GM18520 (cell line): ENCODE data around the gene FOXK1.
A peak's percentile ranks its signal among the peaks of the same experiment; 100 is the strongest.

Experiments used
- ATAC-seq: cut with Tn5 transposase; IDR thresholded peaks from one replicate; pipeline ENCODE4 v1.9.1; 2021; ENCODE audit not compliant: unreplicated experiment

Gene FOXK1

GRCh38 chr7:4694305-4694704 is 12.2 kb downstream of the FOXK1 start:
- no peak for ATAC-seq

- ATAC-seq = no peak
These were observed 16.7 kb downstream of the FOXK1 start for GRCh38 chr7:4698707-4699275.

GRCh38 chr7:4699841-4700240 is 17.7 kb downstream of the FOXK1 start:
- no peak for ATAC-seq

- ATAC-seq = no peak
These were observed 18.6 kb downstream of the FOXK1 start for GRCh38 chr7:4700577-4701235.

- no peak for ATAC-seq
These were observed 20.9 kb downstream of the FOXK1 start for GRCh38 chr7:4702961-4703512.

GRCh38 chr7:4703532-4703931 is 21.4 kb downstream of the FOXK1 start:
- ATAC-seq = no peak

- ATAC-seq = no peak
These were observed 24.5 kb downstream of the FOXK1 start for GRCh38 chr7:4706384-4707216.

- ATAC-seq = no peak
These were observed 25.2 kb downstream of the FOXK1 start for GRCh38 chr7:4707217-4707741.

GRCh38 chr7:4707980-4708411 is 25.9 kb downstream of the FOXK1 start:
- no peak for ATAC-seq

- ATAC-seq = no peak
These were observed 27.1 kb downstream of the FOXK1 start for GRCh38 chr7:4709187-4709586.

GRCh38 chr7:4711093-4711492 is 29.0 kb downstream of the FOXK1 start:
- ATAC-seq = no peak

GRCh38 chr7:4711634-4712033 is 29.5 kb downstream of the FOXK1 start:
- no peak for ATAC-seq

- ATAC-seq = no peak
These were observed 30.4 kb downstream of the FOXK1 start for GRCh38 chr7:4712281-4713182.

- ATAC-seq = peak; percentile 55
These were observed 31.2 kb downstream of the FOXK1 start for GRCh38 chr7:4713183-4713784.

GRCh38 chr7:4714161-4714700 is 32.1 kb downstream of the FOXK1 start:
- ATAC-seq = no peak

- no peak for ATAC-seq
These were observed 32.8 kb downstream of the FOXK1 start for GRCh38 chr7:4714767-4715409.

- no peak for ATAC-seq
These were observed 33.3 kb downstream of the FOXK1 start for GRCh38 chr7:4715410-4715776.

GRCh38 chr7:4716946-4717795 is 35.1 kb downstream of the FOXK1 start:
- no peak for ATAC-seq
